ENCODE results near the gene RALY. TPM values are rescaled to one million over a fixed set of nuclear protein-coding genes. Genes with fewer than 3 reads are reported as not detected.

Gene RALY
- total and polyA plus RNA-seq, 9 donors, result 51.7 to 131 (median 105) TPM

DNA sequence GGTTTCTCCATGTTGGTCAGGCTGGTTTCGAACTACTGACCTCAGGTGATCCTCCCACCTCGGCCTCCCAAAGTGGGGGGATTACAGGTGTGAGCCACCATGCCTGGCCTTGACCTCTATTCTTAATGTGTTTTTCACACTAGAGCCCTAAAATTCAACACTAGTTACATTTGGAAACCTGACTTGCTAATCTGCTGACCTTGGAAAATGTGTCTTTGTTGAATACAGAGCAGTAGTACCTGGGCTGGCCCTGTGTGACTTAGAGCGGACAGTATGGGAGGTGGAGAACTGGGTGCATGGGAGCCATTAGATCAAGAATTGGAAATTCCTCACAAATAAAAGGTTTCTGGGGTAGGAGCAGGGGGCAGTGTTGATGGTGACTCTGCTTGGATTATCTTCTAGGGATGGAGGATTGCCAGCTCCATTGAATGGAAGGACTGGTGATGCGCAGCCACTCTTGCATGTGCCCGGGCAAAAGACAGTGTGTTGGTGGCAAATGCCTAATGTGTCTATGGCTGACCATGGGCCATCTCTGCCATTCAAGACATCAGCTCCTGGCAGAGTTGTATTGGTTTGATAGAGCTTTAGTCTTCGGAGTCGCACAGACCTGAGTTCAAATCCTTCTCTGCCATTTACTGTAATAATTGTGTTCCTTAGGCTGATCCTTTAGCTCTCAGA is 53.4 kb downstream of the RALY start:
- no peak overlapping the region for H3K27ac ChIP-seq
- H3K9me3 ChIP-seq, result no peaks in the 10 kb centered on the region
- 94 to 97% (median 96%) methylated on average over 7 of the region's 7 CpGs for WGBS, 3 donors
- intact Hi-C loops (cut with DNase I), result no loop called here
- H3K36me3 ChIP-seq, result no peaks in the 10 kb centered on the region
- no peaks in the 10 kb centered on the region for H3K27me3 ChIP-seq
- H3K4me1 ChIP-seq (ENCODE audit: insufficient read depth), result peaks cover 23% of the 10 kb centered on the region
- TF ChIP-seq EP300 (IDR thresholded peaks at IDR 0.05) (no peak), POLR2A (IDR thresholded peaks at IDR 0.05) (no peak)
- TF ChIP-seq, protein P1, sequence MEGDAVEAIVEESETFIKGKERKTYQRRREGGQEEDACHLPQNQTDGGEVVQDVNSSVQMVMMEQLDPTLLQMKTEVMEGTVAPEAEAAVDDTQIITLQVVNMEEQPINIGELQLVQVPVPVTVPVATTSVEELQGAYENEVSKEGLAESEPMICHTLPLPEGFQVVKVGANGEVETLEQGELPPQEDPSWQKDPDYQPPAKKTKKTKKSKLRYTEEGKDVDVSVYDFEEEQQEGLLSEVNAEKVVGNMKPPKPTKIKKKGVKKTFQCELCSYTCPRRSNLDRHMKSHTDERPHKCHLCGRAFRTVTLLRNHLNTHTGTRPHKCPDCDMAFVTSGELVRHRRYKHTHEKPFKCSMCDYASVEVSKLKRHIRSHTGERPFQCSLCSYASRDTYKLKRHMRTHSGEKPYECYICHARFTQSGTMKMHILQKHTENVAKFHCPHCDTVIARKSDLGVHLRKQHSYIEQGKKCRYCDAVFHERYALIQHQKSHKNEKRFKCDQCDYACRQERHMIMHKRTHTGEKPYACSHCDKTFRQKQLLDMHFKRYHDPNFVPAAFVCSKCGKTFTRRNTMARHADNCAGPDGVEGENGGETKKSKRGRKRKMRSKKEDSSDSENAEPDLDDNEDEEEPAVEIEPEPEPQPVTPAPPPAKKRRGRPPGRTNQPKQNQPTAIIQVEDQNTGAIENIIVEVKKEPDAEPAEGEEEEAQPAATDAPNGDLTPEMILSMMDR (IDR thresholded peaks at IDR 0.05), result no peak
- H3K4me3 ChIP-seq, result no peak overlapping the region
- DNase-seq, result no peak

DNA sequence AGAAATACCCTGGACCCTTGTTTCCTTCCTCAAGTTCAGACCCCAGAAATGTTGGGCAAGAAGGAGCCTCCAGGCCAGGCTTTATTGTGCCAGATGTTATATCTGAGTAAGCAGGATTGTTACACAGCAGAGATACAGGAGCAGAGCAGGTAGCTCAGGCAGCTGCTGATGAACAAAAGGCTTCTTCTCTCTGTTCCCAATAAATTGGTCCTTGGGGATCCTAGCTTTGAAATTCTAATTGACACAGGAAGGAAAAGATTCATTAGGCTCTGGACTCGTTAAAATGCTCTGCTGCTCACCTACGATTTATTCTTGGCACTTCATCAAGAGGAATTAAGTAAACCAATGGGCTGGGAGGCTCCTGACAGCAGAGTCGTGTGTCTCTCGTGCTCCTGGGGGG is 54.2 kb downstream of the RALY start:
- Histone ChIP-seq H3K4me3 (no peak overlapping the region), H3K27me3 (no peaks in the 10 kb centered on the region), H3K27ac (no peak overlapping the region), H3K36me3 (no peaks in the 10 kb centered on the region), H3K4me1 (ENCODE audit: insufficient read depth) (peaks cover 22% of the 10 kb centered on the region), H3K9me3 (no peaks in the 10 kb centered on the region)
- intact Hi-C loops (cut with DNase I), result no loop called here
- TF ChIP-seq EP300 (IDR thresholded peaks at IDR 0.05) (no peak), POLR2A (IDR thresholded peaks at IDR 0.05) (no peak)
- TF ChIP-seq, protein P1 (IDR thresholded peaks at IDR 0.05), result no peak
- 83 to 92% (median 86%) methylated on average over 4 of the region's 4 CpGs for WGBS, 3 donors
- no peak for DNase-seq

DNA sequence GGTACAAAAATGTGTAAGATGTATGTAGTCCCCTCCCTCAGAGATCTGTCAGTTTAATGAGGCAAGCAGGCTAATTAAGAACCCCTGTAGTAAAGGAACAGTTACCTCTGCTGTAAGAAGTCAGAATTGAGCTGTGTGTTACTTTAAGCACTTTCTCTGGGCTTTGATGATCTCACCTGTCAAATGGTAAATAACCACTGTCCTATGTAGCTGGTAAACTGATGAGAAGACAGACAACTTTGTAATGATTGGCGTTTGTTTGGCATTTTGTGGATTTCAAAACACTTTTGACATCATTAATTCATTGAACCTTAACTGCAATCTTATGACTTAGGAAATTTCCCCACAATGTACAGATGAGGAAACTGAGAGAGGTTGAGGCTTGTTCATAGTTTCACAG is 55.7 kb downstream of the RALY start:
- H3K27ac ChIP-seq, result no peak overlapping the region
- no peaks in the 10 kb centered on the region for H3K27me3 ChIP-seq
- no peak for DNase-seq
- peaks cover 22% of the 10 kb centered on the region for H3K4me1 ChIP-seq (ENCODE audit: insufficient read depth)
- no peaks in the 10 kb centered on the region for H3K36me3 ChIP-seq
- no peaks in the 10 kb centered on the region for H3K9me3 ChIP-seq
- 96 to 100% (median 96%) methylated on average over 1 of the region's 1 CpG for WGBS, 3 donors
- TF ChIP-seq, protein P1 (IDR thresholded peaks at IDR 0.05), result no peak
- TF ChIP-seq POLR2A (IDR thresholded peaks at IDR 0.05) (no peak), EP300 (IDR thresholded peaks at IDR 0.05) (no peak)
- H3K4me3 ChIP-seq, result no peak overlapping the region
- intact Hi-C loops (cut with DNase I), result no loop called here

DNA sequence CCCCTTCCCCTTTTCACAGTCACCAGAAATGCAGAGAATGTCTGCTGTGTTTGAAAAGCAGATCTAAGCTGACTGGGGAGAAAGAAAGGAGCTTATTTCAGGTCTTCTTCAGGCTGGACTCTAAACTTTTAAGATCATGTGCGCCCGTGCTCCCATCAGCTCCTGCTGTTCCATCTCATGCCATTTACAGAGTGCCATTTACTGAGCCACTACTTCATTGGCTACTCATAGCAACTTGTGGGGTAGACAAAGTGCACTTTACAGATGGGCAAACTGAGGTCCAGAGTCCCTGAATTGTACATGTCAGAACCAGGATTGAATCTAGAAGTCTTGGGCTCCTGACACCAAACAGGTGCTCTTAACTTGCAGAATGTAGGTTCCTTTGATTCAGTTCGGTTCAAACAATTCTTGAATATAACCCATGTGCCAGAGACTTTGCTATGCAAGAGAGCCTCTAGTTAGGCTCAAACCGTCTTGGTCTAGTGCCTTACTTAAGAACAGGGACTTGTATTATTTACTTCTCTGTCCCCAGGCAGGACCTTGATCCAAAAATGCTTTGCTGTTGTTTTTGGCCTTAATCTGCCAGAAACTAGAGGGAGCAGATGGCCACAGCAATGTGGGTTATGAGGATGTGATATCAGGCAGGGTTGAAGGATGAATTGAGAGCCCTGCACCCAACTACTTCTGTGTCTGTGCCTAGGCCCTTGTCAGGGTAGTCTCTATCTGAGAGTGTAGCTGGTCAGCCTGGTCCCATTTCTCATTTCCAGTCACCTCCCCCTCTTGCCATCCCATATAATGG is 56.4 kb downstream of the RALY start:
- 61 to 66% (median 66%) methylated on average over 4 of the region's 4 CpGs for WGBS, 3 donors
- H3K36me3 ChIP-seq, result no peaks in the 10 kb centered on the region
- no peak overlapping the region for H3K4me3 ChIP-seq
- no peaks in the 10 kb centered on the region for H3K27me3 ChIP-seq
- DNase-seq, result no peak
- no peaks in the 10 kb centered on the region for H3K9me3 ChIP-seq
- no peak overlapping the region for H3K27ac ChIP-seq
- TF ChIP-seq, protein P1 (IDR thresholded peaks at IDR 0.05), result no peak
- TF ChIP-seq POLR2A (IDR thresholded peaks at IDR 0.05), result no peak
- no peak for TF ChIP-seq EP300 (IDR thresholded peaks at IDR 0.05)
- intact Hi-C loops (cut with DNase I), result no loop called here
- H3K4me1 ChIP-seq (ENCODE audit: insufficient read depth), result peaks cover 21% of the 10 kb centered on the region

Measured in ovary (tissue), 9 donors.